Tibial nerve (tissue), 4 donors: Measurements from ENCODE around the gene RAE1. TPM values are rescaled to one million over a fixed set of nuclear protein-coding genes. Genes with fewer than 3 reads are reported as not detected.

Source experiments
- DNase-seq, 2 donors: peaks; one replicate each; pipeline ENCODE4 v3.0.0-alpha.2; 2019; ENCODE audit warnings: low spot score in 2 of 2
- H3K27ac ChIP-seq, 4 donors: fragments of 200-600 bp; sonication (generic) in 3 of 4; one replicate each; pipeline ENCODE4 v1.5.1; 2017 to 2019; ENCODE audit warnings: mild to moderate bottlenecking in 1 of 4
- H3K27me3 ChIP-seq, 2 donors: fragments of 200-600 bp; sonication (generic) in 1 of 2; one replicate each; pipeline versions ENCODE4 v1.5.1 to v1.6.0; 2017 to 2019
- H3K36me3 ChIP-seq, 3 donors: fragments of 200-600 bp; sonication (generic); one replicate each; pipeline ENCODE4 v1.5.1; 2018 to 2019
- H3K4me1 ChIP-seq, 4 donors: fragments of 200-600 bp; sonication (generic) in 3 of 4; one replicate each; pipeline ENCODE4 v1.5.1; 2017 to 2019
- H3K4me3 ChIP-seq, 4 donors: fragments of 200-600 bp; sonication (generic) in 3 of 4; one replicate each; pipeline ENCODE4 v1.5.1; 2017 to 2019; ENCODE audit warnings: mild to moderate bottlenecking in 1 of 4, moderate library complexity in 1 of 4
- H3K9me3 ChIP-seq, 4 donors: fragments of 200-600 bp; sonication (generic) in 3 of 4; one replicate each; pipeline ENCODE4 v1.5.1; 2017 to 2019
- CTCF ChIP-seq, 5 experiments: fragments of 200-600 bp in 3 of 5; fragments of 450-650 bp in 2 of 5; sonication (generic) in 3 of 5; IDR thresholded peaks; one replicate each; pipeline ENCODE4 v1.5.1; 2016 to 2019; ENCODE audit warnings: antibody characterized with exemption in 5 of 5, mild to moderate bottlenecking in 3 of 5, moderate library complexity in 2 of 5
- EP300 ChIP-seq, 2 donors: sonication (generic); formaldehyde crosslinking; IDR thresholded peaks; one replicate each; pipeline ENCODE4 v1.6.1; 2017; ENCODE audit warnings: antibody characterized with exemption in 2 of 2, mild to moderate bottlenecking in 1 of 2
- POLR2A ChIP-seq, 2 donors: fragments of 450-650 bp; IDR thresholded peaks; one replicate each; pipeline ENCODE4 v1.6.1; 2017; ENCODE audit warnings: antibody characterized with exemption in 2 of 2, mild to moderate bottlenecking in 2 of 2, moderate library complexity in 2 of 2
- WGBS, 2 donors: methylation state at CpG; one replicate each; pipeline ENCODE4 v1.1.5; 2018; 5-methylcytosine and 5-hydroxymethylcytosine counted together
- total RNA-seq, 4 donors: library from RNA; depleted of rRNA; stranded (reverse); fragments of >200 nt; gene quantifications; one replicate each; pipeline ENCODE4 v1.1.0, GENCODE V29; 2016

Gene RAE1
- total RNA-seq, 4 donors from 2014 or later: 12.6 to 20.9 (median 19.0) TPM

GRCh38 chr20:57353351-57353750 is 2.3 kb downstream of the RAE1 start:
- Histone ChIP-seq H3K4me3 (no peak overlapping the region), H3K36me3 (peaks cover 0 to 11% (median 7%) of the 10 kb centered on the region in 3 donors), H3K27ac (no peak overlapping the region), H3K27me3 (no peaks in the 10 kb centered on the region), H3K4me1 (peaks cover 0 to 19% (median 8%) of the 10 kb centered on the region in 4 donors), H3K9me3 (no peaks in the 10 kb centered on the region)
- no peak for DNase-seq
- TF ChIP-seq CTCF (IDR thresholded peaks at IDR 0.05) (no peak), POLR2A (IDR thresholded peaks at IDR 0.05) (no peak), EP300 (IDR thresholded peaks at IDR 0.05) (no peak)
- WGBS, 2 donors: 91 to 92% methylated on average over 9 of the region's 9 CpGs

- Histone ChIP-seq H3K9me3 (no peaks in the 10 kb centered on the region), H3K27ac (no peak overlapping the region), H3K4me3 (no peak overlapping the region), H3K27me3 (no peaks in the 10 kb centered on the region), H3K36me3 (peaks cover 4 to 16% (median 8%) of the 10 kb centered on the region in 3 donors), H3K4me1 (no peaks in the 10 kb centered on the region)
- TF ChIP-seq POLR2A (IDR thresholded peaks at IDR 0.05): no peak
- TF ChIP-seq EP300 (IDR thresholded peaks at IDR 0.05): no peak
- no peak for TF ChIP-seq CTCF (IDR thresholded peaks at IDR 0.05)
- DNase-seq: no peak
- WGBS, 2 donors: 91 to 93% methylated on average over 6 of the region's 6 CpGs
These were observed 10.5 kb downstream of the RAE1 start for GRCh38 chr20:57361517-57361916.

- Histone ChIP-seq H3K36me3 (peaks cover 5 to 45% (median 22%) of the 10 kb centered on the region in 3 donors), H3K4me3 (no peak overlapping the region), H3K27ac (no peak overlapping the region), H3K9me3 (no peaks in the 10 kb centered on the region), H3K27me3 (no peaks in the 10 kb centered on the region), H3K4me1 (no peaks in the 10 kb centered on the region)
- TF ChIP-seq EP300 (IDR thresholded peaks at IDR 0.05) (no peak), POLR2A (IDR thresholded peaks at IDR 0.05) (no peak), CTCF (IDR thresholded peaks at IDR 0.05) (no peak)
- no peak for DNase-seq
These were observed 13.4 kb downstream of the RAE1 start for GRCh38 chr20:57364451-57364850.

- no peak for DNase-seq
- Histone ChIP-seq H3K4me3 (no peak overlapping the region), H3K36me3 (peaks cover 7 to 96% (median 39%) of the 10 kb centered on the region in 3 donors), H3K4me1 (peaks cover 0 to 4% (median 0%) of the 10 kb centered on the region in 4 donors), H3K27me3 (no peaks in the 10 kb centered on the region), H3K9me3 (no peaks in the 10 kb centered on the region), H3K27ac (no peak overlapping the region)
- 65 to 66% methylated on average over 3 of the region's 3 CpGs for WGBS, 2 donors
- TF ChIP-seq CTCF (IDR thresholded peaks at IDR 0.05) (no peak), EP300 (IDR thresholded peaks at IDR 0.05) (no peak), POLR2A (IDR thresholded peaks at IDR 0.05) (no peak)
These were observed 18.5 kb downstream of the RAE1 start for GRCh38 chr20:57369596-57369995.

GRCh38 chr20:57370316-57370715 is 19.3 kb downstream of the RAE1 start:
- Histone ChIP-seq H3K4me1 (peaks cover 0 to 5% (median 0%) of the 10 kb centered on the region in 4 donors), H3K36me3 (peaks cover 7 to 100% (median 39%) of the 10 kb centered on the region in 3 donors), H3K27ac (no peak overlapping the region), H3K27me3 (no peaks in the 10 kb centered on the region), H3K9me3 (no peaks in the 10 kb centered on the region), H3K4me3 (no peak overlapping the region)
- no peak for TF ChIP-seq EP300 (IDR thresholded peaks at IDR 0.05)
- no peak for TF ChIP-seq POLR2A (IDR thresholded peaks at IDR 0.05)
- TF ChIP-seq CTCF (IDR thresholded peaks at IDR 0.05): no peak
- no peak for DNase-seq
- 88 to 96% methylated on average over 9 of the region's 9 CpGs for WGBS, 2 donors
